Stimulated activated CD8-positive, alpha-beta memory T cell treated with anti-CD3 and anti-CD28 coated beads, Interleukin-12 subunit alpha, Interleukin-12 subunit beta, amount 100 ng/mL, for 24 hours (primary cell): ENCODE data around the gene LSMEM2.
"Not testable (repeated sequence)": the region's sequence is repeated elsewhere in the genome, so short reads cannot be mapped to it uniquely, and the experiment has no call there.

Source experiments
- DNase-seq: peaks from one replicate; pipeline ENCODE4 v3.0.0-alpha.2; 2020; ENCODE audit errors: extremely low read depth

Gene LSMEM2

DNA sequence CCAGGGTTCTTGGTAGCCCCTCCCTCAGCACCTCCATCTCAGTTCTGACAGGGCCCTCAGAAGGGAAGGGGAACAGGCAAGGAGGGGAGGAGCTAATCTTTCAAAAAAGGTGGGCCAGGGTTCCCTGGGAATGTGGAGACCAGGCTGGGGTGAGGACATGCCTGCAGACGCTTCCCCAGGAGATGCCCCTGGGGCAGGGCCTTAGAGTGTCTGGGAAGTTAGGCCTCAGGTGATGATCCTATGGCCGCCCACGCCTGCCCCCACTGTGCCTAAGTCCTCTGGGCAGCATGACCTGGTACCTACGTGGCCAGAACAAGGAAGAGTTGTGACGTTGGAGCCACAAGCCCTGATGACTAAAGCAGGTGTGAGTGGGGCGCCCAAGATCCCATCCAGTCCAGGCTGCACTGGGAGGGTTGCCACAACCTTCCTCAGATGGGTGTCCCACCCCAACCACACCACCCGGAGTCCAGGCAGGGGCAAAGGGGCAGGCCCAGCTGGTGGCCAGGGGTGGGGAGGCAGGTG lies 13.9 kb upstream of the LSMEM2 start:
- DNase-seq = no peak

DNA sequence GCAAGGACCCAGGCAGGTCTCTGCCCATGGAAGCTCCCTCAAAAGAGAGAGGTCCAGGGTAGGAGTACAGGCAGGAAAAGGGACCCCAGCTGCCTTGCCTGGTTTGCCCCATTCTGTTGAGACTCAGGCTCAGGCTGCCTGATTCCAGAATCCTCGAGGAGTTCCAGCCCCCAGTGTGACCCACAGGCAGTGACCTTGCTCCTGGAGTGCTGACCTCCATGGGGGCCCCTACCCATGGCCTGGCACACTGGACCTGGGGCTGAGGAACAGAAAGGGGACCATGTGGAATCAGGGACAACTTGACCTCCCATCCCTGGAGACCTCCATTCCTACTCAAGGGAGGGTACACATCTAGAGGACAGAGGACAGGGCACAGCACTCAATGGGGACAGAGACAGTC lies 13.3 kb upstream of the LSMEM2 start:
- no peak for DNase-seq

DNA sequence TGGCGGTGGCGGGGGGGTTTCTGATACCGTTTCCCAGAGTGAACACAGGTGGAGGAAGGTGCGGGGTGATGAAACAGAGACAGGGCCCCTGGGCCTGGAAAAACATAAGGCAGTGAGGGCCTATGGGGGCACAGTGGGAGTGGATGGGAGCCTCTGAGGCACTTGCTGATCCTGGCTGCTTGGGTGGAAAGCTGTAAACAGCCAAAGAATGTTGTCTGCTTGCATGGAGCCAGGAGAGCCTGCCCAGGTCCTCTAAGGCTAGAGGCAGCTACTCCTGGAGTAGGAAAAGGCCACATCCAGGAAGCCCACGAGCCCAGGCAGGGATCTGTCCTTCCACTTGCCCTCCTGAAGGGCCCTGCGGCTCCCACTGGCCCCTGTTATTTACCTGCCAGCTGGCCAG lies 12.9 kb upstream of the LSMEM2 start:
- DNase-seq = no peak

DNA sequence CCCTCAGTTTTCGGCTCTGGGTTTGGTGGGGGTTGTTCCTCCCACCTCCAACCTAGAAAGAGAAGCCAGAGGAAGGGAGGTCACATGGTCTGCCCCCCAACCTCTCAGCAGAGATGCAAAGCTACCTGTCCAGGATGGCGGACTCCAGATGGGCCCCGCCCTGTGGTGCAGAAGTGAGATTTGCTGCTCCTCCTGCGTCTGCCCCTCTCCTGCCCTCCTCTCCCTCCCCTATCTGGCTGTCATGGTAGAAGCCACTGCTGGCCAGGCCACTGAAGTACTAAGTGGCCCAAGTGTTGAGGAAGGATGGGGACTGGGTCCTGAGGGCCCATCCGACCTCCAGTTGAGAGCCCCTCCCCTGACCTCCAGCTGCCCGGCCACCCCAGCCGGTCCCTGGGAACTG lies 12.1 kb upstream of the LSMEM2 start:
- DNase-seq = no peak

DNA sequence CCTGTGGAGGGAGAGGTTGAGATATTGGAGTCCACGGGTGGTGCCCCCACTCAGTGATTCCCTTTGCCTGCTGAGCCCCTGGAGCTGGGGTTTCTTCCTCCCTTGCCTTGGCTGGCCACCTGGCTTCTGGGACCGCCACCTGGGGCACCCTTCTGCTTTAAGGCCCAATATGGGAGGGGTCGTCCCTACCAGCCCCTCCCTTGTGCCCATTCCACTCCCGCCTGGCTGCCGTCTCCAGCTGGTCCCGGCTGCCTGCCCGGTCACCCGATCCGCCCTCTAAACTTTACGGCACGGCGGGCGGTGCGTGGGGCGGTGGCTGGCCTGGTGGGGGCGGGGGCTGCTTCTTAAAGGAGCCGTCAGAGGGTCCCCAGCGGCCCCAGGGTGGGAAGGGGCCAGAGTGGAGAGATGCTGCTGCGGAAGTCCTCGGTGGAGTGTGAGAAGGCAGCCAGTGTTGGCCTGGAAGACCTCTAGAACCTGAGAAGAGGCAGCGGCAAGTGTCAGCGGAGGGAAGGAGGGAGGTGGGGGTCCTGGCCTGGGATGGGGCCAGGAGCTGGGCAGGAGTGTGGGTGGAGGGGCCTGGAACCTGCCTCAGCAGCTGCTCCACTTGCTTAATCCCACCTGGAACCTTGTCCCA lies 11.5 kb upstream of the LSMEM2 start:
- DNase-seq = no peak

DNA sequence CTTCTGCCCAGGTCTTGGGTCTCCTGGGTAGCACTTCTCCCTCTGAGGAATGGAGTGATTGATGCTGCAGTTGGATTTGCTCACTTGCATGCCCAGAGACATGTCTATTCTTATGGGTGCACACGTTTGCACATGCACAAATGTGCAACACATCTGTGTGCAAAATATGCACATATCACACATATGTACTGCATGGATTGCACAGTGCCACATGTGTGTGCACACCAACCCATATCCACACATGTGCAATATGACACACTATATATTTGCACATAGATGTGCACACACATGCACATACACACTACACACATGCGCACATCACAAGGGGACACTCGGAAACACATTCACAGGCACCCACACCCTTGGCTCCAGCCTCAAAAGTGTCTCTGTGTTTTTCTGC lies 10.6 kb upstream of the LSMEM2 start:
- DNase-seq = no peak

DNA sequence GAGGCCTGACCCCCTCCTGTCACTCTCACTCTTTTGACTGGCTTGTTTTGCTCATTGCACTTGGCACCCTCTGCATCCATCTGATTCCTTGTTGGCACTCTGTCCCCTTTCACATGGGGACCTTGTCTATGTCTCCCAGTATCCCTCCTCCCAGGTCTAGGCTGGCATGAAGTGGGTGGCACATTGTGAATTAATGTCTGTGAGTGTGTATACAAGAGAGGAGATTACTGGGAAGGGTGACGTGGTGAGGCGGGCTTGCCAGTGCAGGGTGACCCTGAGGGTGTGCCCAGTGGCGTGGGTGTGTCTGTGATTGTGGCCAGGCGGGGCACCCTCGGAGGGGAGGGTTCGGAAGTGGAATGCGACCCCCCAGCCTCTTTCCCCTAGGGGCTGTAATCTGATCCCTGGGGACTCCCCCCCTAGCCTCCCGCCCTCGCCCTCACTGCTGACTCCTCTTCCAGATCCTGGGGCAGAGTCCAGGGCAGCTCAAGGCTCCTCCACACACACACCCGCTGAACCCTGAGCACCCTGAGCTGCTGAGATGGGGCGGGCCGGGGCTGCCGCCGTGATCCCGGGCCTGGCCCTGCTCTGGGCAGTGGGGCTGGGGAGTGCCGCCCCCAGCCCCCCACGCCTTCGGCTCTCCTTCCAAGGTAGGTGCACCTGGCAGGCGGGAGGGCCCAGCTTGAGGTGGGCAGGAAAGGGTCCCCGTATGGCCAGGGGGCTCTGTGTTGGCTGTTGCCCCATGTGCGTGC lies 10.0 kb upstream of the LSMEM2 start, which contains the start of gene SEMA3B:
Gene SEMA3B, plus strand, starts transcription at position 445 of the 749 bp plus-strand sequence. Its CDS starts 94 bp downstream, at position 539.
- DNase-seq = no peak

DNA sequence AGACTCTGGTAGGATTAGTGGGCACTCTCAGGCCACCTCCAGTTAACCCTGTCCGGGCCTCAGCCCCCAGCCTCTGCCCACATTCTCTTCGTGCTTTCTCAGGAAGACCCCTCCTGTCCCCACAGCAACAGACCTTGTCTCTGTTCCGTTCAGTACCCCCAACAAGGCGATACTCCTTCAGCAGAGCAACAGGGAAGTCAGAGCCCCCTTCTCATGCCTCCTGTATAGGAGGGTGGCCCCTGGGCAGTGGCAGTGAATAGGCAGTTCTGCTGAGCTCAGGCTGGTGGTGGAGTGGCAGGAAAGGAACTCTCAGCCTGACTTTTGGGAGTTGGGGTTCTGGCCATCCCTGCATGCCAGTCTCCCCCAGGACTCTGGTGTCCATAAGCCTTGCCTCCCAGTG lies 9.4 kb upstream of the LSMEM2 start:
- DNase-seq = no peak

DNA sequence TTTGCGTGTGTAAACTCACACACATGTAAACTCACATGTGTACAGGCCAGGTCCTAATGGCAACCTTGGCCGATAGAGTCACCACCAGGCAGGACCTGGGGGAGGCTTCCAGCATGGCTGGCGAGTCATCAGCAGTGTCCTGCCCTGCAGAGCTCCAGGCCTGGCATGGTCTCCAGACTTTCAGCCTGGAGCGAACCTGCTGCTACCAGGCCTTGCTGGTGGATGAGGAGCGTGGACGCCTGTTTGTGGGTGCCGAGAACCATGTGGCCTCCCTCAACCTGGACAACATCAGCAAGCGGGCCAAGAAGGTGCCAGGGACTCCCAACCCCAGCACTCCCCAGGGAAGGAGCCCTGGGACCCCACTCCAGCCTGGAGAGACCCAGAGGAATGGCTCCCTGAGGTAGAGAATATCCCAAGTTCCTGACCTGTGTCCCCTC lies 8.9 kb upstream of the LSMEM2 start:
- DNase-seq = no peak

DNA sequence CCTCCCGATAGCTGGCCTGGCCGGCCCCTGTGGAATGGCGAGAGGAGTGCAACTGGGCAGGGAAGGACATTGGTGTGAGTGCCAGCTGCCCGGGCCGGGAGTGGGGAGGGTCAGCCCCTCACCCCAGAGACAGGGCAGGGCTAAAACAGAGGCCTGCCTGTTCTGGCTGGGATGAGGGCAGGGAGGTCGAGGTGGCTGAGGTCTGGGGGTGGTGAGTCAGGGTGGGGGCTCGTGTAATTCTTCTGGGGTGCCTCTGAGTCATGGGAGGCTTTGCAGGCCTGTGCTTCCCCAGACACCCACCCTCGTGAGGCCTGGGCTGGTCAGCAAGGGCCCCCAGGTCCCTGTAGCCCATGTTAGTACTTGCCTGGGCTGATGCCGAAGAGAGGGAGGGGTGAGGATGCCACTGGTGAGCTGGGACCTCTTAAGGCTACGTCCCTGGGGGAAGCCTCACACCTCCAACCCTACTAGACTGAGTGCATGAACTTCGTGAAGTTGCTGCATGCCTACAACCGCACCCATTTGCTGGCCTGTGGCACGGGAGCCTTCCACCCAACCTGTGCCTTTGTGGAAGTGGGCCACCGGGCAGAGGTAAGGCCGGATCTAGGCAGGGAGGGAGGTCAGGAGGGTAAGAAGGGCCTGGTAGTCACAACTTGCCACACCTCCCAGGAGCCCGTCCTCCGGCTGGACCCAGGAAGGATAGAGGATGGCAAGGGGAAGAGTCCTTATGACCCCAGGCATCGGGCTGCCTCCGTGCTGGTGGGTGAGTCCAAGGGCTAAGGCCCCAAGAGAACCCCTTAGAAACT lies 8.3 kb upstream of the LSMEM2 start:
- DNase-seq = no peak

DNA sequence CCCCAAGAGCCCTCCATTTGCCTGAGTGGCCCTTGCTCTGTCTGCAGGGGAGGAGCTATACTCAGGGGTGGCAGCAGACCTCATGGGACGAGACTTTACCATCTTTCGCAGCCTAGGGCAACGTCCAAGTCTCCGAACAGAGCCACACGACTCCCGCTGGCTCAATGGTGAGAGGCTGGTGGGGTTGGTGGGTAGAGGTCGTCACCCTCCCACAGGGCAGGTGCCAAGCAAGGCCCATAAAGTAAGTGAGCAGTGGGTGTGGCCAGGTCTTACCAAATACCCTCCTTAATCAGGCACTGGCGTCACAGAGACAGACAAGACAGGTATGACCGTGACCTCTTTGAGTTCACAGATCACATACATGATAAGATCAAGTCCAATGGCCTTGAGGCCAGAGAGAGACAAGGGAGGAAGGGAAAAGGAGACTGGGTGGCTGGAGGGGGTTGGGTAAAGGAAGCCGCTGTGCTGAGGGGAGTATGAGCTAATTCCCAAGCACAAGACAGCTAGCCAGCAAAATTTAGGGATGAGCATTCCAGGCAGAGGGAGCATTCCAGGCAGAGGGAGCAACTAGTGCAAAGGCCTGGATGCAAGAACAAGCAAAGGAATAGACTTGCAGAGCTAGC lies 7.5 kb upstream of the LSMEM2 start:
- no peak for DNase-seq

DNA sequence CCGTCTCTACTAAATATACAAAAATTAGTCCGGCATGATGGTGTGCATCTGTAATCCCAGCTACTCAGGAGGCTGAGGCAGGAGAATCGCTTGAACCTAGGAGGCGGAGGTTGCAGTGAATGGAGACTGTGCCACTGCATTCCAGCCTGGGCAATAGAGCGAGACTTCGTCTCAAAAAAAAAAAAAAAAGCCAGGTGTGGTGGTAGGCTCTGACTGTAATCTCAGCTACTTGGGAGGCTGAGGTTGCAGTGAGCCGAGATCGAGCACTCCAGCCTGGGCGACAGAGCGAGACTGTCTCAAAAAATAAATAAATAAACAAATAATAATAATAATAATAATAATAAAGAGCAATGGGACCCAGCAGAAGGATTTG lies 6.4 kb upstream of the LSMEM2 start:
- DNase-seq = not testable (repeated sequence)

DNA sequence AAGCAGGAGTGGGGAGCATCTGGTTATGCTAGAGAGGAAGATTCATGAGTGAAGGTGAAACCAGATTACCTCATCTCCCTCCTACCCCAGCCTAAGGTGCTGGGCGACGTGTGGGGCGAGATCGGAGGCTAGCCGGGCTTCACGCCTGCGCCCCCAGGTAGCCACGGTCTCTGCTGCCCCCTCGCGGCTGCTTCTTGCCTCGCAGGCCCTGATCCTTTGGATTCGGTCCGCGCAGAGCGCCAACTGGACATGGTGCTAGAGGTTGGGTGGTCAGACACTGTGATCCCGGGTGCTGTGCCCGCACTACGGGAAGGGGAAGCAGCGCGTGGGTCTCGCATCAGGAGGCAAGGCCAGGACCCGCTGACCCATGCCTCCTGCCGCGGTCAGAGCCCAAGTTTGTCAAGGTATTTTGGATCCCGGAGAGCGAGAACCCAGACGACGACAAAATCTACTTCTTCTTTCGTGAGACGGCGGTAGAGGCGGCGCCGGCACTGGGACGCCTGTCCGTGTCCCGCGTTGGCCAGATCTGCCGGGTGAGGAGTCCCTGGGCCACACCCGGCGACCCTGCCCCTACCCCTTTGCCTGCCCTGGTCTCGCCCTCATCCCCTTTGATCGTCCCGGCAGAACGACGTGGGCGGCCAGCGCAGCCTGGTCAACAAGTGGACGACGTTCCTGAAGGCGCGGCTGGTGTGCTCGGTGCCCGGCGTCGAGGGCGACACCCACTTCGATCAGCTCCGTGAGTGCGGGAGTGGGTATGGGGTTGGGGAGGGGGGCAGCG lies 5.8 kb upstream of the LSMEM2 start:
- peak; percentile 55 for DNase-seq

DNA sequence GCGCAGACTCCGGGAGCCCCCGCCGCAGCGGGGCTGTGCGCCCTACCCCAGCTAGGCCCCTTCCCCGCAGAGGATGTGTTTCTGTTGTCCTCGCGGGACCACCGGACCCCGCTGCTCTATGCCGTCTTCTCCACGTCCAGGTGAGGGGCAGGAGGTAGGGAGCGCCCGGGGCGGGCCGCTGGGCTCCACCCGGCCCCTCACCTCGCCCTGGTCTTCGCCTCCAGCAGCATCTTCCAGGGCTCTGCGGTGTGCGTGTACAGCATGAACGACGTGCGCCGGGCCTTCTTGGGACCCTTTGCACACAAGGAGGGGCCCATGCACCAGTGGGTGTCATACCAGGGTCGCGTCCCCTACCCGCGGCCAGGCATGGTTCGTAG lies 5.2 kb upstream of the LSMEM2 start:
- no peak for DNase-seq

DNA sequence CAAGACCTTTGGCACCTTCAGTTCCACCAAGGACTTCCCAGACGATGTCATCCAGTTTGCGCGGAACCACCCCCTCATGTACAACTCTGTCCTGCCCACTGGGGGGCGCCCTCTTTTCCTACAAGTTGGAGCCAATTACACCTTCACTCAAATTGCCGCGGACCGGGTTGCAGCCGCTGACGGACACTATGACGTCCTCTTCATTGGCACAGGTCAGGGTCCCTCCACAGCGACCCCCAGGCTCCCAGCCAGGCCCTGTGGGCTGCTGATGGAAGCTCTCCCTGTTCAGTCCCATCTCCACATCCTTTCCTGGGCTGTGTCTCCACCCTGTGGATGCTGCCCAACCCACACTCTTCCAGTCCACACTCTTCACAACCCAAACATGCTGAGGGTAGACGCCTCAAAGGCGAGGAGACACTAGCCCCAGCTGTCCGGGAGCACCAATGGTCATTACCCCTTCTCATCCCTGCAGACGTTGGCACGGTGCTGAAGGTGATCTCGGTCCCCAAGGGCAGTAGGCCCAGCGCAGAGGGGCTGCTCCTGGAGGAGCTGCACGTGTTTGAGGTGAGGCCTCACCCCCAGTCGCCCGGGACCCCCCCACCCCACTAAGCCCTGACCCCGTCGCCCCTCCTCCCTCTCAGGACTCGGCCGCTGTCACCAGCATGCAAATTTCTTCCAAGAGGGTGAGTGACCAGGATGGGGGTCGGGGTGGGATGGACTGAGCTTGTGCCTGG lies 4.3 kb upstream of the LSMEM2 start:
- DNase-seq = peak; percentile 40

DNA sequence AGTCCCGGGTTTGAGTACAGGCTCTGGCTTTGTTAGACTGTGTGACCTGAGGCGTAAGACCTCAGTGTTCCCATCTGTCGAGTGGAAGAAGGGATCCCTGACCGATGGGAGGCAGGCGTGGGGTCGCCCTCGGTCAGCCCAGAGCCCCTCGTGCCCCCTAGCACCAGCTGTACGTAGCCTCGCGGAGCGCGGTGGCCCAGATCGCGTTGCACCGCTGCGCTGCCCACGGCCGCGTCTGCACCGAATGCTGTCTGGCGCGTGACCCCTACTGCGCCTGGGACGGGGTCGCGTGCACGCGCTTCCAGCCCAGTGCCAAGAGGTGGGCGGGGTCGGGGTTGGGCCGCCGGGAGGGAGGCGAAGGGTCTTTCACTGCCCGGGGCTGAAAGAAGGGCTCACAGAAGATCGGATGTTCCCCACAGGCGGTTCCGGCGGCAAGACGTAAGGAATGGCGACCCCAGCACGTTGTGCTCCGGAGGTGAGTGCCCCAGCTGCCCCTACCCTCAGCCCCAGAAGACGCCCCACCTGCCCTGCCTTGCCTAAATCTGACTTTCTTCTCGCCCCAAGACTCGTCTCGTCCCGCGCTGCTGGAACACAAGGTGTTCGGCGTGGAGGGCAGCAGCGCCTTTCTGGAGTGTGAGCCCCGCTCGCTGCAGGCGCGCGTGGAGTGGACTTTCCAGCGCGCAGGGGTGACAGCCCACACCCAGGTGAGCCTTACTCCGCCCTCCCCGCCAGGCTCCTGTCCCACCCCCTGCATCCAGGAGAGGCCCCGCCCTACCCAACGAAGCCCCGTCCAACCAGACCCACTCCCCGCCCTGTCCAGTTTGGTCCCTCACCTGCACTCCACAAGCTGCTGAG lies 3.5 kb upstream of the LSMEM2 start:
- DNase-seq = no peak

DNA sequence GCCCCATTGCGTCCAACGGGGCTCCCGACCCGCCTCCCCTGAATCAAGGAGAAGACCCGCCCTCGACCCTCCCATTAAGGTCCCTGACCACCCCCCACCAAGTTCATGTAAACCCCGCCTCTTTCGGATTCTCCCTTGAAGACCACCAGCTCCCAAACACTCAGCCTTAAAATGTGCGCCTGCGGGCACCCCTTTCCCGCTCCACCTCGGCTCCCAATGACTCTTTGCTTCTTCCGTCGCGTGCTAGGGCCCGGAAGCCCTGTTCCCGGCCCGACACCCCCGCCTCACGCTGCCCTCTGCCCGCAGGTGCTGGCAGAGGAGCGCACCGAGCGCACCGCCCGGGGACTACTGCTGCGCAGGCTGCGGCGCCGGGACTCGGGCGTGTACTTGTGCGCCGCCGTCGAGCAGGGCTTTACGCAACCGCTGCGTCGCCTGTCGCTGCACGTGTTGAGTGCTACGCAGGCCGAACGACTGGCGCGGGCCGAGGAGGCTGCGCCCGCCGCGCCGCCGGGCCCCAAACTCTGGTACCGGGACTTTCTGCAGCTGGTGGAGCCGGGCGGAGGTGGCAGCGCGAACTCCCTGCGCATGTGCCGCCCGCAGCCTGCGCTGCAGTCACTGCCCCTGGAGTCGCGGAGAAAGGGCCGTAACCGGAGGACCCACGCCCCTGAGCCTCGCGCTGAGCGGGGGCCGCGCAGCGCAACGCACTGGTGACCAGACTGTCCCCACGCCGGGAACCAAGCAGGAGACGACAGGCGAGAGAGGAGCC lies 2.7 kb upstream of the LSMEM2 start:
- DNase-seq = no peak

DNA sequence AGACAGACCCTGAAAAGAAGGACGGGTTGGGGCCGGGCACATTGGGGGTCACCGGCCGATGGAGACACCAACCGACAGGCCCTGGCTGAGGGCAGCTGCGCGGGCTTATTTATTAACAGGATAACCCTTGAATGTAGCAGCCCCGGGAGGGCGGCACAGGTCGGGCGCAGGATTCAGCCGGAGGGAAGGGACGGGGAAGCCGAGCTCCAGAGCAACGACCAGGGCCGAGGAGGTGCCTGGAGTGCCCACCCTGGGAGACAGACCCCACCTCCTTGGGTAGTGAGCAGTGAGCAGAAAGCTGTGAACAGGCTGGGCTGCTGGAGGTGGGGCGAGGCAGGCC lies 2.2 kb upstream of the LSMEM2 start:
- DNase-seq = no peak
